HG02623 (cell line): Measurements from ENCODE around the gene CIBAR2.

ENCODE experiments used
- ATAC-seq: cut with Tn5 transposase; IDR thresholded peaks from one replicate; pipeline ENCODE4 v1.9.1; 2021; ENCODE audit warnings: moderate library complexity; ENCODE audit not compliant: unreplicated experiment

Gene CIBAR2

GRCh38 chr16:85112364-85112763 lies at the start of gene CIBAR2:
Gene CIBAR2, minus strand, starts transcription at chr16:85112472. Its CDS starts 120 bp downstream, at chr16:85112352.
- ATAC-seq = no peak

DNA sequence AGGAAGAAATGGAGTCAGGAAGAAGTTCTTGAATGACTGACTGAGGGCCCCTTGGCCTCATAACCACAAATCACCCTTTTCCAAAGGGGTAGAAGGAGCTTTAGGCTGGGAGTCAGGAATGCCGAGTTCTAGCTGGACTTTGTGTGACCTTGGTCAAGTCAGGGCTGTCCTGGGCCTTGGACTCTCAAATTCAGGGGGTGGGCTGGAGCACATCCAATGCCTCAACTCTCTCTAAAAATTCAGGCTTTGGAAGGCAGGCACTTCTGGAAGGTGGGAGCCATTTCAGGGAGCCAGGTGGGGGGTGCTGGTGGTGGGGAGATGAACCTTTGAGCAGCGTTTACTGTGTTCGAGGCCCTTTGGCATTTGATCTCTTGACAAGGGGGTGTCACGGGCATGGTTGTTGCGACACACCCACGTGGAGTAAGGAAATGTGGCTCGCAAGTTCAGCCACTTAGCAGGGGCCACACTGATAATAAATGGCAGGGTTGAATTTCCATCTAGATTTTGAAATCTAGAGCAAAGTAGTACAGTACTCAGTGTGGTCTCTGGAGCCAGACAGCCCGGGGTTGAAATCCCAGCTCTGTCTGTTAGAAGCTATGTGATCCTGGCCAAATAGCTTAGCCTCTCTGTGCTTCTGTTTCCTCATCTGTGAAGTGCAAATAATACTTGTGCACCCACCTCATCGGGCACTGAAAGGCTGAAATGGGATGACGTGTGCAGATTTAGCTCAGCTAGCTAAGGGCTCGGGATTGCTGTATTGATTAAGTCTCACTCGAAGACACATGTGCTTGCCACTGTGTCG lies 47.1 kb upstream of the CIBAR2 start:
- ATAC-seq = no peak

GRCh38 chr16:85158743-85159178 lies 46.5 kb upstream of the CIBAR2 start:
- no peak for ATAC-seq

- no peak for ATAC-seq
These were observed 45.8 kb upstream of the CIBAR2 start for GRCh38 chr16:85157813-85158742.

GRCh38 chr16:85157372-85157771 lies 45.1 kb upstream of the CIBAR2 start:
- ATAC-seq = no peak

GRCh38 chr16:85156869-85157268 lies 44.6 kb upstream of the CIBAR2 start:
- no peak for ATAC-seq

DNA sequence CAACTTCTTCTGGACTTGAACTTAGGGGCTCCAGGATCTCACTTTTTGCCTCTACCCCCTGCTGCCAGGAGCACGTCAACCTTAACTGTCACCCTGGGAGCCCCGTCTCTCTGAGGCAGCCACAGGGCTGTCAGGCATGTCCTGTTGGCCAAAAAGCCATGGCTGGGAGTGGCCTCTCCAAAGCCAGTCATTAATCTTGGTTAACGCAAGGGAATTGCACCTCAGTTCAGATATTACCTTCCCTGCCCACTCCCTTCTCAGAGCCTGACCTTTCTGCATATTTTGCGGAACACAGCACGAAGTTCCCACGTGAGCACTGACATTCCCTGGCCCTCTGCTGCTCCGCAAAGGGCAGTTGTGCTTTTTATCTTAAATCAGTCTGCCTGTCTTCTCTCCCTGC lies 44.2 kb upstream of the CIBAR2 start:
- ATAC-seq = no peak

GRCh38 chr16:85153656-85154091 lies 41.4 kb upstream of the CIBAR2 start:
- ATAC-seq = no peak

GRCh38 chr16:85153046-85153445 lies 40.8 kb upstream of the CIBAR2 start:
- ATAC-seq = no peak

GRCh38 chr16:85152414-85153030 lies 40.2 kb upstream of the CIBAR2 start:
- ATAC-seq = no peak

DNA sequence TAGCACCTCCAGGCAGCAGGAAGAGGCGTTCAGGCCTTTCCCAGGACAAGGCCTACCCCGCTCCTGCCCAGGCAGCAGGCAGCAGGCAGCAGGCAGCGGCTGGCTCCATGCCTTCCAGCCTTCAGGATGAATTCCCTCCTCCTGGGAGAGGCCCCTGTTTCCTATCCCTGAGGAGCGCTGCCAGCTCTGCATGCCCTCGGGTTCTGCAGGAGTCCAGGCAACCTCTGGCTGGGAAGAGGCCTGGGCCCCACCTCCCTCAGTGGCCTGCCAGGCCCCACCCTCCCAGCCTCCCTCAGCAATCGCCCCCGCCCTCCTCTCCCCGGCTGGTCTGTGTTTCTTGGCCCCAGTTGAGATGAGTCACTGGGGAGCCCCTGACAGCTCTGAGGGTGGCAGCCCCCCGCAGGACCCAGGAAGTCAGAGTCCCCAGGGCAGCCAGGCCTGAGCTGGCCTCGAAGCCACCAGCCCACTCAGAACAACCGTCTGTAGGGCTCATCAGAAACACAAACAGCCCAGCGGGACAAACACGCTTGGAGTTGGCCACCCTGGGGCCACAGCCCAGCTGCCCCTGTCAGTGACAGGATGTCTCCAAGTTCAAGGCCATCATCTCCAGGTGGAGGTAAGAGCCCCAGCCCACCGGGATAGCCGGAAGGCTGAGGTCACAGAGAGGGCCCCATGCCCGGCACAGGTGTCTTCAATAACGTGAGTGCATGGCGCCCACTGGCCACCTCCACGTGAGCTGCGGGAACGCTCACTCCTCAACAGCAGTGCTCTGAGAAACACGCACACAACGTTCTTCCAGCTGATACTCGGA lies 39.5 kb upstream of the CIBAR2 start:
- no peak for ATAC-seq

- ATAC-seq = no peak
These were observed 38.9 kb upstream of the CIBAR2 start for GRCh38 chr16:85151079-85151602.

- no peak for ATAC-seq
These were observed 38.2 kb upstream of the CIBAR2 start for GRCh38 chr16:85150331-85150940.

DNA sequence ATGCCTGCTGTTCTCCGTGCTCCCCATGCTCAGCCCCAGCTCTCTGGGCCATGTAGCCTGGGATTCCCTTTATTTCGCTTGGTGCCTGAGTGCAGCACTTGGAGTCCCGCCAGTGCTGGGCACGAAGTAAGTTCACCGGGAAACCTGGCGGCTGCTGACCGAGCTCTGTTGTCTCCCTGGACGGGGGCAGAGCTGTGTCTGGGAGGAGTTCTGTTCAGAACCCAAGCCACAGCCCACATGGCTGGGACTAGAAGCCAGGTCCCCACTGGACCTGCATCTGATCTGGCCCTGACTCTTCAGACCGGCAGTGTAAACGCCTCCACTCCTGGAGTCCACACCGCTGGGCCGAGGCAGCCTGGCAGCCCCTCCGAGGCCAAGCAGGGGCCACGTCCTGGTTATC lies 37.5 kb upstream of the CIBAR2 start:
- no peak for ATAC-seq

DNA sequence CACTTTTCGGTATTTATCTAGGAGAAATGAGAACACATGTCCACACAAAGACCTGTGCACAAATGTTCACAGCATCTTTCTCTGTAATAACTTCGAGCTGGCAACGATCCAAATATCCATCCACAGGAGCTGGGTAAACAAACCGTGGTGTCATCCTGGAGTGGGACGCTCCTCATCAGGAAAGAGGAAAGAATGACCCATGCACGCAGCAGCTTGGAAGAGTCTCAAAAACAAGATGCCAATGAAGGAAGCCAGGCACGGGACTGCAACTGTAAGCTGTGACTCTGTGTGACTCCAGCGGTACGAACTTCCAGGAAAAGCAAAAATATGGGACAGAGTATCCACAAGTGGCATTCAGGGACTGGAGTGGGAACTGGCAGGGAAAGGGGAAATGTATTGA lies 36.7 kb upstream of the CIBAR2 start:
- no peak for ATAC-seq

GRCh38 chr16:85146922-85147651 lies 34.8 kb upstream of the CIBAR2 start:
- ATAC-seq = no peak

GRCh38 chr16:85146532-85146797 lies 34.2 kb upstream of the CIBAR2 start:
- no peak for ATAC-seq

DNA sequence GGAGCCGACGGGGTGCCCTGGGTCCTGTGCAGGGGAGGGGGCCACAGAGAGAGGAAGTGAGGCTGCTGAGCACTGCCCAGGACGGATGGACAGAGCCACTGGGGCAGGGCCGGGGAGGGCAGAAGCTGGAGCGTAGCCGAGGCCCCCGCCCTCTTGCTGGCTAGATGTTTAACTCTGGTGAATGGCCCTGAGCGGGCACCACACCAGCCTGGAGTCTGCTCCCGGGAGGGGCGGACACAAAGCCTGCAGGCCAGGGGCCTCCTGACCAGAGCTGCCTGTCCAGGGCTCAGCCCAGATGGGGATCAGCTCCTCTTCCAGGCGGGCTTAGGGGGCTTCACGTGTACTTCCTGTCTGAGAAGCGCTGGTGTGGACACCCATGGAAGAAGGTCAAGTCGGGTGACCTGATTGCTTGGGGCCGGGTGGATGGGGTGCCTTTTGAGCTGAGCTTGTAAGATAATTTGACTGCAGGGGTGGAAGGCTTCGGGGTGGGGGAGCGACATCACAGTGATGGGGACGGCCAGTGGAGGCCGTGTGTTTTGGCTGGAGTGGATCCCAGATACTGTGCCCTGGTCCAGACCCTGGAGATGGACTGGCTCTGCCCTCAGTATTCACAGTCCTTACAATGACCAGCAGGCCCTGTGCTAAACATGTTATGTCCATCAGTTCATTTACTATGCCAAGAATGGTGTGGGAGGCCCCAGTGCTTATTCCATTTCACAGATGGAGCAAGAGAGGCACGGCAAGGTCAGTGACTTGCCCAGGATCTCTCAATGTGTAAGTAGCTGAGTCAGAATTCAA lies 33.7 kb upstream of the CIBAR2 start:
- ATAC-seq = no peak

DNA sequence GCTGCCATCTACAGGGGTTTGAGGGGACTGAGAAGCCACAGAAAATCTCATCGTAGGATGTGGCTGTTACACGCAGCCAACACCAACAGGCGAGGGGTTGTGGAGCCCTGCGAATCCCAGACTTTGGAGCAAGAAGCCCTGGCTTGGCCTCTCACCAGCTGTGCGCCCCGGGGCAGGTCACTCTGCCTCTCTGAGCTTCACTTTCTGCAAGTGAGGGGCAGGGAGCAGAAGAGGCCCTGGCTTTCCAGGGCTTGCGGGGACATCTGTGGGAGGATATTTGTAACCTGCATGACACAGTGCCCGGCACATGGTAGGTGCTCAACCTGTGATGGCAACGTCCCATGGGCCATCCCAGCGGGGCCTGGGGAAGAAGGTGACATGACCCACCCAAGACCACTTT lies 32.9 kb upstream of the CIBAR2 start:
- ATAC-seq = no peak
